Neutrophil (primary cell): ENCODE measurements around the gene NUDC.

ENCODE experiments used
- H3K27ac ChIP-seq: fragments of 200-600 bp; sonication (generic); 2 replicates; pipeline ENCODE4 v1.5.1; 2016; ENCODE audit warnings: mild to moderate bottlenecking, moderate library complexity
- H3K27me3 ChIP-seq: fragments of 200-600 bp; sonication (generic); 2 replicates; pipeline ENCODE4 v1.6.0; 2016; ENCODE audit warnings: mild to moderate bottlenecking
- H3K36me3 ChIP-seq: fragments of 200-600 bp; sonication (generic); 2 replicates; pipeline ENCODE4 v1.5.1; 2017
- H3K4me1 ChIP-seq, 2 experiments: fragments of 200-600 bp in 1 of 2; sonication (generic) in 1 of 2; 1 replicate in 1 of 2; 2 replicates in 1 of 2; pipeline versions ENCODE4 v1.5.1 to v1.6.1; 2013 to 2016; ENCODE audit warnings: low read depth in 1 of 2, low read length in 1 of 2, mild to moderate bottlenecking in 1 of 2, moderate library complexity in 1 of 2; ENCODE audit not compliant: control insufficient read depth in 1 of 2, insufficient read depth in 1 of 2
- H3K4me3 ChIP-seq, 2 experiments: fragments of 200-600 bp in 1 of 2; sonication (generic) in 1 of 2; 1 replicate in 1 of 2; 2 replicates in 1 of 2; pipeline ENCODE4 v1.5.1; 2013 to 2016; ENCODE audit warnings: low read depth in 1 of 2, low read length in 1 of 2, mild to moderate bottlenecking in 1 of 2, moderate library complexity in 1 of 2
- H3K9me3 ChIP-seq: fragments of 200-600 bp; sonication (generic); 2 replicates; pipeline ENCODE4 v1.5.1; 2016
- CTCF ChIP-seq: fragments of 200-600 bp; sonication (generic); IDR thresholded peaks from 2 replicates; pipeline ENCODE4 v1.5.1; 2016; ENCODE audit warnings: antibody characterized with exemption

The NUDC gene

GRCh38 chr1:26923711-26924110 lies 2.2 kb downstream of the NUDC start:
- Histone ChIP-seq H3K27me3 (no peaks in the 10 kb centered on the region), H3K4me3 (no peak overlapping the region), H3K4me1 (peaks cover 13 to 16% of the 10 kb centered on the region in 2 experiments), H3K36me3 (peaks cover 20% of the 10 kb centered on the region), H3K27ac (no peak overlapping the region), H3K9me3 (no peaks in the 10 kb centered on the region)
- TF ChIP-seq CTCF = no peak

- Histone ChIP-seq H3K4me3 (no peak overlapping the region), H3K36me3 (peaks cover 21% of the 10 kb centered on the region), H3K9me3 (no peaks in the 10 kb centered on the region), H3K27ac (no peak overlapping the region), H3K27me3 (no peaks in the 10 kb centered on the region), H3K4me1 (no peaks in the 10 kb centered on the region)
- TF ChIP-seq CTCF = no peak
Observed at GRCh38 chr1:26932531-26932930, 11.0 kb downstream of the NUDC start.

- Histone ChIP-seq H3K27ac (no peak overlapping the region), H3K4me3 (no peak overlapping the region), H3K4me1 (no peaks in the 10 kb centered on the region), H3K9me3 (no peaks in the 10 kb centered on the region), H3K36me3 (peaks cover 21% of the 10 kb centered on the region), H3K27me3 (no peaks in the 10 kb centered on the region)
- TF ChIP-seq CTCF = no peak
Observed at GRCh38 chr1:26936823-26937222, 15.3 kb downstream of the NUDC start.

GRCh38 chr1:26938004-26938658 lies 16.6 kb downstream of the NUDC start:
- H3K27ac ChIP-seq = no peak overlapping the region
- H3K4me1 ChIP-seq = no peaks in the 10 kb centered on the region
- peaks cover 34% of the 10 kb centered on the region for H3K36me3 ChIP-seq
- no peak overlapping the region for H3K4me3 ChIP-seq
- H3K9me3 ChIP-seq = no peaks in the 10 kb centered on the region
- H3K27me3 ChIP-seq = no peaks in the 10 kb centered on the region
- no peak for TF ChIP-seq CTCF

- Histone ChIP-seq H3K27ac (no peak overlapping the region), H3K36me3 (peaks cover 39% of the 10 kb centered on the region), H3K27me3 (no peaks in the 10 kb centered on the region), H3K9me3 (no peaks in the 10 kb centered on the region), H3K4me1 (no peaks in the 10 kb centered on the region), H3K4me3 (no peak overlapping the region)
- TF ChIP-seq CTCF = no peak
Observed at GRCh38 chr1:26938659-26939025, 17.1 kb downstream of the NUDC start.

DNA sequence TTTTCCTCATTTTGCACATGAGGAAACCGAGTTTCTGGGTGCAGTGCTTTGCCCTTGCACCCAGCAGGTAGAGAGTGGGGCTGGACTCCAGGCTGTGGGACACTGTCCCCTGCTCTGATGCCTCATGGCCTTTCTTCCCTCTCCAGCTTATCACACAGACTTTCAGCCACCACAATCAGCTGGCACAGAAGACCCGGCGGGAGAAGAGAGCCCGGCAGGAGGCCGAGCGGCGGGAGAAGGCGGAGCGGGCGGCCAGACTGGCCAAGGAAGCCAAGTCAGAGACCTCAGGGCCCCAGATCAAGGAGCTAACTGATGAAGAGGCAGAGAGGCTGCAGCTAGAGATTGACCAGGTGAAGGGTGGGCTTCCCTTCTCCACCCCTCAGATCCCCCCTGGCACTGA lies 19.8 kb downstream of the NUDC start:
- TF ChIP-seq CTCF = no peak
- Histone ChIP-seq H3K4me3 (no peak overlapping the region), H3K27ac (no peak overlapping the region), H3K4me1 (no peaks in the 10 kb centered on the region), H3K9me3 (no peaks in the 10 kb centered on the region), H3K36me3 (peaks cover 63% of the 10 kb centered on the region), H3K27me3 (no peaks in the 10 kb centered on the region)
